GM10266 (cell line): ENCODE measurements around the gene FAM111A.

Source experiments
- DNase-seq: peaks from one replicate; pipeline ENCODE4 v3.0.0; 2012; ENCODE audit errors: extremely low spot score
- TF ChIP-seq, protein P1 (sequence below): IDR thresholded peaks from 2 replicates; pipeline ENCODE4 v1.5.1; 2012; ENCODE audit warnings: mild to moderate bottlenecking, low read depth; ENCODE audit not compliant: control insufficient read depth, insufficient read depth; ENCODE audit errors: missing control alignments

FAM111A gene

DNA sequence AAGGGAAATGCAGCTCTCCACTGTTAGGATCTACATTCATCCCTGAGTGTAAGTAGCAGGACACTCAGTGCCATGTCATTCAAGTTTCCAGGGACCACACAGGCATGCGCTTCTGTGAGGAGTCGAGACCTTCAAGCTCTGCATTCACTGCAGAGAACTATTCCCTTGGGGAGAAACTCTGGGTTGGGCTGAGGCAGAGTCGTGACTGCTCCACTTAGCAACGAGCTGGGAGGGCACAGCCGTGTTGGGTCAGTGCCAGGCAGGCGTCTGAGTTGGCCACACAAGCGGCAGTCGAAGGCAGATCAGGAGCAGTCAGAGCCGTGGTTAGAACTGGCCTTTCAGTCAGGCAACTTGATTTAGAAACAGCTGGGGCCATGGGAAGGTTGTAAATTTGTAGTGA lies 55.3 kb downstream of the FAM111A start:
- TF ChIP-seq, protein P1, sequence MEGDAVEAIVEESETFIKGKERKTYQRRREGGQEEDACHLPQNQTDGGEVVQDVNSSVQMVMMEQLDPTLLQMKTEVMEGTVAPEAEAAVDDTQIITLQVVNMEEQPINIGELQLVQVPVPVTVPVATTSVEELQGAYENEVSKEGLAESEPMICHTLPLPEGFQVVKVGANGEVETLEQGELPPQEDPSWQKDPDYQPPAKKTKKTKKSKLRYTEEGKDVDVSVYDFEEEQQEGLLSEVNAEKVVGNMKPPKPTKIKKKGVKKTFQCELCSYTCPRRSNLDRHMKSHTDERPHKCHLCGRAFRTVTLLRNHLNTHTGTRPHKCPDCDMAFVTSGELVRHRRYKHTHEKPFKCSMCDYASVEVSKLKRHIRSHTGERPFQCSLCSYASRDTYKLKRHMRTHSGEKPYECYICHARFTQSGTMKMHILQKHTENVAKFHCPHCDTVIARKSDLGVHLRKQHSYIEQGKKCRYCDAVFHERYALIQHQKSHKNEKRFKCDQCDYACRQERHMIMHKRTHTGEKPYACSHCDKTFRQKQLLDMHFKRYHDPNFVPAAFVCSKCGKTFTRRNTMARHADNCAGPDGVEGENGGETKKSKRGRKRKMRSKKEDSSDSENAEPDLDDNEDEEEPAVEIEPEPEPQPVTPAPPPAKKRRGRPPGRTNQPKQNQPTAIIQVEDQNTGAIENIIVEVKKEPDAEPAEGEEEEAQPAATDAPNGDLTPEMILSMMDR, result no peak
- no peak for DNase-seq

GRCh38 chr11:59198726-59199125 lies 56.1 kb downstream of the FAM111A start:
- no peak for DNase-seq
- TF ChIP-seq, protein P1, result no peak

GRCh38 chr11:59199546-59200422 lies 57.1 kb downstream of the FAM111A start:
- TF ChIP-seq, protein P1, result no peak
- DNase-seq, result peak; percentile 50

GRCh38 chr11:59200423-59200746 lies 57.7 kb downstream of the FAM111A start:
- TF ChIP-seq, protein P1, result no peak
- DNase-seq, result no peak

- TF ChIP-seq, protein P1, result peak; percentile 34
- no peak for DNase-seq
Observed at GRCh38 chr11:59201353-59201752, 58.7 kb downstream of the FAM111A start.
